ENCODE measurements around the gene HK1.

HK1 gene

GRCh38 chr10:69426376-69426727 is 148.1 kb downstream of the HK1 start:
- ATAC-seq (ENCODE audit: low read depth): no peak
- Mint-ChIP-seq H3K36me3 (no peaks in the 10 kb centered on the region), H3K4me3 (no peak overlapping the region), H3K27me3 (peaks cover 3% of the 10 kb centered on the region), H3K9me3 (no peaks in the 10 kb centered on the region), H3K27ac (no peak overlapping the region), H3K4me1 (peaks cover 9% of the 10 kb centered on the region)
- DNase-seq (ENCODE audit: low spot score in 2 of 2): no peak

GRCh38 chr10:69428165-69428564 is 149.9 kb downstream of the HK1 start:
- no peak overlapping the region for H3K4me3 Mint-ChIP-seq
- no peak for DNase-seq (ENCODE audit: low spot score in 2 of 2)
- peaks cover 9% of the 10 kb centered on the region for H3K4me1 Mint-ChIP-seq
- H3K27ac Mint-ChIP-seq: no peak overlapping the region
- peaks cover 3% of the 10 kb centered on the region for H3K27me3 Mint-ChIP-seq
- no peak for ATAC-seq (ENCODE audit: low read depth)
- H3K36me3 Mint-ChIP-seq: no peaks in the 10 kb centered on the region
- no peaks in the 10 kb centered on the region for H3K9me3 Mint-ChIP-seq

- peaks cover 15% of the 10 kb centered on the region for H3K27me3 Mint-ChIP-seq
- H3K9me3 Mint-ChIP-seq: no peaks in the 10 kb centered on the region
- no peaks in the 10 kb centered on the region for H3K36me3 Mint-ChIP-seq
- no peak overlapping the region for H3K27ac Mint-ChIP-seq
- ATAC-seq (ENCODE audit: low read depth) (no peak), DNase-seq (ENCODE audit: low spot score in 2 of 2) (no peak)
- H3K4me1 Mint-ChIP-seq: no peaks in the 10 kb centered on the region
- no peak overlapping the region for H3K4me3 Mint-ChIP-seq
Measured at GRCh38 chr10:69434169-69434568, 155.9 kb downstream of the HK1 start.

DNA sequence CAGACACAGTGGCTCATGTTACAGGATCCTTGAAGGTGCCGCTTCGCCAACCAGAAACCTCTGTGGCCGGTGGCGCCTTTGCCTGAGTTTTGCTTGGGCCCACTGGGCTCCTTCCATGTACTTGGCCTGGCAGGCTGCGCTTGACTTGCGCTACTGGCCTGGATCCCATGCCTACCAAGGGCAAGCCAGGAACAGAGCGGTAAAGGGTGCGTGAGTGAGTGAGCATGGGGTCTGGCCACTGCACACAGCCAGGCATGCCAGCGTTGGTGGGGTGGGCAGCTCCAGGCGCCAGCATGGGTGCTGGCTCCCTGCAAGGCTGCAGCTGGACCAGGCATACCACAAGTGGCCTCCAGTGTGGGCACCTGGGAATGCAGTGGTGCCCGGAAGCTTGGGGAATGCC is 156.6 kb downstream of the HK1 start:
- Mint-ChIP-seq H3K4me3 (no peak overlapping the region), H3K36me3 (no peaks in the 10 kb centered on the region), H3K9me3 (no peaks in the 10 kb centered on the region), H3K4me1 (no peaks in the 10 kb centered on the region), H3K27ac (no peak overlapping the region), H3K27me3 (peaks cover 15% of the 10 kb centered on the region)
- DNase-seq (ENCODE audit: low spot score in 2 of 2) (no peak), ATAC-seq (ENCODE audit: low read depth) (no peak)

DNA sequence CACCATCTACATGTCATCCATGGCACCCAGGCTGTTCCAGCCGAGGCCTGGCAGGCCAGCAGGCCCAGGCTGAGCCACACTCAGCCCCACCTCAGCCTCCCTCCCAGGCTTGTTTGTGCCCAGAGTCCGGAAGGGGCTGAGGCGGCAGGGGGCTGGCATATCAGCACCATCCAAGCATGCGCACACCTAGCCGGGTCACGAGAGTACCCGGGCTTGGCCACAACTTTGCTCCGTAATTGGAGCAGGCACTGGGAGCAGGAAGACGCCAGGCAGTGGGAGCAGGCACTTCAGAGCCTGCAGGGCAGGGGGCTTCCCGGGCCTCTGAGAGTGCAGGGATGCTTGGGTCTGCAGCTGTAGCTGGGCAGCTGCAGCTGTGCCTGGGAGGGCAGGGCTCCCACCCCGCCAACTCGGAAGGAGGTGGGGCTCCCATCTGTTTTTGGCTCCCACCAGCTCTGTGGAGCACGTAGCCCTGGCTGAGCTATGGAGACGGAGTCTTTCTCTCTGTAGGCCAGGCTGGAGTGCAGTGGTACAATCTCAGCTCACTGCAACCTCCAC is 157.7 kb downstream of the HK1 start:
- H3K4me3 Mint-ChIP-seq: no peak overlapping the region
- DNase-seq (ENCODE audit: low spot score in 2 of 2): no peak
- ATAC-seq (ENCODE audit: low read depth): no peak
- H3K27ac Mint-ChIP-seq: no peak overlapping the region
- H3K27me3 Mint-ChIP-seq: peaks cover 16% of the 10 kb centered on the region
- H3K36me3 Mint-ChIP-seq: no peaks in the 10 kb centered on the region
- no peaks in the 10 kb centered on the region for H3K9me3 Mint-ChIP-seq
- no peaks in the 10 kb centered on the region for H3K4me1 Mint-ChIP-seq

- DNase-seq (ENCODE audit: low spot score in 2 of 2) (no peak), ATAC-seq (ENCODE audit: low read depth) (no peak)
- Mint-ChIP-seq H3K36me3 (no peaks in the 10 kb centered on the region), H3K4me3 (no peak overlapping the region), H3K27me3 (peaks cover 18% of the 10 kb centered on the region), H3K9me3 (no peaks in the 10 kb centered on the region), H3K27ac (no peak overlapping the region), H3K4me1 (no peaks in the 10 kb centered on the region)
Measured at GRCh38 chr10:69437321-69438259, 159.3 kb downstream of the HK1 start.

- H3K36me3 Mint-ChIP-seq: no peaks in the 10 kb centered on the region
- no peaks in the 10 kb centered on the region for H3K4me1 Mint-ChIP-seq
- no peaks in the 10 kb centered on the region for H3K9me3 Mint-ChIP-seq
- H3K27ac Mint-ChIP-seq: no peak overlapping the region
- DNase-seq (ENCODE audit: low spot score in 2 of 2): no peak
- ATAC-seq (ENCODE audit: low read depth): no peak
- no peak overlapping the region for H3K4me3 Mint-ChIP-seq
- peaks cover 20% of the 10 kb centered on the region for H3K27me3 Mint-ChIP-seq
Measured at GRCh38 chr10:69438536-69439349, 160.4 kb downstream of the HK1 start.

DNA sequence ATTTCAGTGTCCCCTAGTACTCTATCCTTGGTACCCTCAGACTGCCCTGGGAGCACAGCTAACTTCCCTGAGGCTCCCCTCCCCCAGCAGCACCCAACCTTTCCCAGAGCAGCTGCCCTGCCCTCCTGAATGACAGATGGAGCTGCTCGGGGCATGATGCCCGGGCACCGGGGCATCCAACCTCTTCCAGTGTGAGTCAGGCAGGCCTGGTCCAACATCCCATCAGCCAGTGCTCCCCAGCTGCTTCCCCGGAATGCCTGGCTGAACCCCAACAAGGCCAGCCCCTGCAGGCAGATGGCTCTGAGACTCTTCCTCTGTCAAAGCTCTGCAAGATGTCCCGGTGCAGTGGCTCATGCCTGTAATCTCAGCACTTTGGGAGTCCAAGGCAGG is 161.0 kb downstream of the HK1 start:
- H3K9me3 Mint-ChIP-seq: no peaks in the 10 kb centered on the region
- no peak overlapping the region for H3K27ac Mint-ChIP-seq
- H3K4me1 Mint-ChIP-seq: no peaks in the 10 kb centered on the region
- H3K36me3 Mint-ChIP-seq: no peaks in the 10 kb centered on the region
- H3K4me3 Mint-ChIP-seq: no peak overlapping the region
- ATAC-seq (ENCODE audit: low read depth) (no peak), DNase-seq (ENCODE audit: low spot score in 2 of 2) (no peak)
- peaks cover 20% of the 10 kb centered on the region for H3K27me3 Mint-ChIP-seq

DNA sequence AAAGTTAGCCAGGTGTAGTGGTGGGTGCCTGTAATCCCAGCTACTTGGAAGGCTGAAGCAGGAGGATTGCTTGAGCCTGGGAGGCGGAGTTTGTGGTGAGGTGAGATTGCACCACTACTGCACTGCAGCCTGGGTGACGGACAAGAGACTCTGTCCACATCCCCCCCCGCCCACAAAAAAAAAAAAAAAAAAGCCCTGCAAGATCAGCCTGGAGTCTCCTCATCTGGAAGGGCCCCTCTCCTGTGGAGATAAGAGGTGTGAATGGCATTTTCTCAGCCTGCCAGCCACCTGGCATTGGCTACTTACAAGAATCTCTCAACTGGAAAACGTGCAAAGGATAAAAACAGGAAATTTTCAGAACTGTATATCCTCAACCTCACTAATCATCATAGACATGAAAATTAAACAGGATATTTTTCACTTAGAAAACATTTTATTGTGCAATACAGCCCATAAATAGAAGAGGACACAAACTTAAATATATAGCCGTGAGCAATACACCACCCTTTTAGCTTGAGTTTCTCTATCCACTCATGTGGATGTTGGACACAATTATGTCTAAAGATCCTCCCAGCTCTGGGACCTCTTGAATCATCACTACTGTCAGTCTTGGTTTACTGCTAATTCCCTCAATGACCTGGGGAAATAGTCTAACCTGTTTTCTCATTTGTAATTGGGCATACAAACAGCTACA is 161.7 kb downstream of the HK1 start:
- Mint-ChIP-seq H3K27me3 (peaks cover 15% of the 10 kb centered on the region), H3K36me3 (no peaks in the 10 kb centered on the region), H3K4me1 (no peaks in the 10 kb centered on the region), H3K27ac (no peak overlapping the region), H3K4me3 (no peak overlapping the region), H3K9me3 (no peaks in the 10 kb centered on the region)
- ATAC-seq (ENCODE audit: low read depth): no peak
- DNase-seq (ENCODE audit: low spot score in 2 of 2): no peak

GRCh38 chr10:69443354-69443753 is 165.1 kb downstream of the HK1 start:
- H3K4me1 Mint-ChIP-seq: no peaks in the 10 kb centered on the region
- DNase-seq (ENCODE audit: low spot score in 2 of 2) (no peak), ATAC-seq (ENCODE audit: low read depth) (no peak)
- no peak overlapping the region for H3K27ac Mint-ChIP-seq
- no peak overlapping the region for H3K4me3 Mint-ChIP-seq
- peaks cover 12% of the 10 kb centered on the region for H3K27me3 Mint-ChIP-seq
- H3K9me3 Mint-ChIP-seq: peaks cover 2% of the 10 kb centered on the region
- no peaks in the 10 kb centered on the region for H3K36me3 Mint-ChIP-seq

DNA sequence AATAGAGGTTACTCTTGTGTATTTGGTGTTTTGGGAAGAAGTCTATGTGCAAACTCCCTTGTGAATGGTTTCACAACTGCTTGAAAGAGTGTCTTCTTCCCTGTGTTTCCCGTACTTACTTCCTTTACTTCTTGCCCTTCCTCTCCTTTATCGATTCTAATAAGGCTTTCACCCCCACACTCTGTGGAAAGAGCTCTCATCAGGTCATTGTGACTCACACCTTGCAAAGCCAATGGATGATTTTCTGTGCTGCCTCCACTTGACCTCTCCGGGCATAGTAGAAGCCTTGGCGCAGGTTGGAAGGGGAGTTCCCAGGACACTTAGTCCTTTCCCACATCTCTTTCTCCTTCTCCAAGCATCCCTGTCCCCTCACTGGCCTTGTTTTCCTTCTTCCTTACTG is 166.7 kb downstream of the HK1 start:
- Mint-ChIP-seq H3K27ac (no peak overlapping the region), H3K36me3 (no peaks in the 10 kb centered on the region), H3K27me3 (peaks cover 15% of the 10 kb centered on the region), H3K9me3 (peaks cover 2% of the 10 kb centered on the region), H3K4me3 (no peak overlapping the region), H3K4me1 (no peaks in the 10 kb centered on the region)
- ATAC-seq (ENCODE audit: low read depth) (no peak), DNase-seq (ENCODE audit: low spot score in 2 of 2) (no peak)

DNA sequence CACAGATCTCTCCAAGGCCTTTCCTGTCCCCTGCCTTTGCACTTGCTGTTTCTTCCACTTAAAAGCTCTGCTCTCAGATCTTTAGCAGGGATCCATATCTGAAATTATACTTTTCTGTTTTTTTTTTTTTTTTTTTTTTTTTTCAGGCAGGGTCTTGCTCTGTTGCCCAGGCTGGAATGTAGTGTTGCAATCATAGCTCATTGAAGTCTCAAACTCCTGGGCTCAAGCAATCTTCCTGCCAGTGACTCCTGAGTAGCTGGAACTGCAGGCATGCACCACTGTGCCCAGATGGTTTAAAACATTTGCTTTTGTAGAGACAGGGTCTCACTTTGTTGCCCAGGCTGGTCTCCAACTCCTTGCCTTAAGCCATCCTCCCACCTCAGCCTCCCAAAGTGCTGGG is 167.9 kb downstream of the HK1 start:
- peaks cover 3% of the 10 kb centered on the region for H3K4me1 Mint-ChIP-seq
- H3K4me3 Mint-ChIP-seq: no peak overlapping the region
- ATAC-seq (ENCODE audit: low read depth): no peak
- peaks cover 2% of the 10 kb centered on the region for H3K9me3 Mint-ChIP-seq
- DNase-seq (ENCODE audit: low spot score in 2 of 2): no peak
- no peaks in the 10 kb centered on the region for H3K36me3 Mint-ChIP-seq
- H3K27ac Mint-ChIP-seq: no peak overlapping the region
- peaks cover 15% of the 10 kb centered on the region for H3K27me3 Mint-ChIP-seq

DNA sequence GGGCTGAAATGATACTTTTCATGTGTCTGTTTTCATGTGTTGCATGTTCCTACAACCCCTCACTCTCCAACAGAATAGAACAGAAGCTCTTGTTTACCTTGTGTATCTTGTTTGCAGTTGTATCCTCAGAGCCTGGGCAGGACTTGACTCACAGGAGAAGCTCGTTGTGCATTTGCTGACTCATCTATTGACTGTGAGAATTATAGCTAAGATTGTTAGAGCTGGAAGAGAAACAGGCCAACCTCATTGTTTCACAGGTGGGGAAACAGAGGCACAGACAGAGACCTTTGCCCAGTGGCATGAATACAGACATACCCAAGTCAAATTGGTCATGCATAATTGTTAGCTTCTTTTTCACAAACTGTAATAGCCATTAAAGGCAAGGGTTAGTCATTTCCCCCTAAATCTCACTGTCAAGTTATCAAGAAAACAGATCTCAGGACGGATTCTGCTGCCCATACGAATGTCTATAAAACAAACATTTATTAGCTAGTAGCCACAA is 168.4 kb downstream of the HK1 start:
- H3K36me3 Mint-ChIP-seq: no peaks in the 10 kb centered on the region
- peaks cover 15% of the 10 kb centered on the region for H3K27me3 Mint-ChIP-seq
- H3K9me3 Mint-ChIP-seq: peaks cover 2% of the 10 kb centered on the region
- no peak overlapping the region for H3K4me3 Mint-ChIP-seq
- ATAC-seq (ENCODE audit: low read depth): no peak
- no peak for DNase-seq (ENCODE audit: low spot score in 2 of 2)
- peaks cover 3% of the 10 kb centered on the region for H3K4me1 Mint-ChIP-seq
- H3K27ac Mint-ChIP-seq: no peak overlapping the region

- ATAC-seq (ENCODE audit: low read depth): peak; percentile 54
- Mint-ChIP-seq H3K27ac (no peak overlapping the region), H3K27me3 (peaks cover 21% of the 10 kb centered on the region), H3K9me3 (peaks cover 2% of the 10 kb centered on the region), H3K36me3 (no peaks in the 10 kb centered on the region), H3K4me3 (no peak overlapping the region), H3K4me1 (peaks cover 9% of the 10 kb centered on the region)
- no peak for DNase-seq (ENCODE audit: low spot score in 2 of 2)
Measured at GRCh38 chr10:69449841-69450240, 171.5 kb downstream of the HK1 start.

Data from memory B cell (primary cell).